ENCODE results near the gene CCDC57. TPM values are rescaled to one million over a fixed set of nuclear protein-coding genes. Genes with fewer than 3 reads are reported as not detected.

CCDC57 gene
- polyA plus RNA-seq, 3 donors, result 17.1 to 43.8 (median 20.1) TPM

Other genes with a start within 250 kb of the CCDC57 start
- 10 to 100 TPM; 25.5 to 31.9 (median 25.6) TPM for gene ASPSCR1, start 235.2 kb downstream of the CCDC57 start, polyA plus RNA-seq
- gene CENPX, start 190.0 kb downstream of the CCDC57 start, polyA plus RNA-seq, result 10 to 100 TPM; 47.7 to 57.0 (median 55.9) TPM
- gene LRRC45, start 189.5 kb downstream of the CCDC57 start, polyA plus RNA-seq, result 10 to 100 TPM in 1 of 3 donors, 1 to 10 TPM in 2; 2.6 to 12.2 (median 3.4) TPM
- 1 to 10 TPM in 1 of 3 donors, not detected in 2; 1.8 TPM for gene RAC3, start 181.2 kb downstream of the CCDC57 start, polyA plus RNA-seq
- 10 to 100 TPM; 88.8 to 93.1 (median 90.3) TPM for gene DCXR, start 175.1 kb downstream of the CCDC57 start, polyA plus RNA-seq
- gene RFNG, start 161.0 kb downstream of the CCDC57 start, polyA plus RNA-seq, result 10 to 100 TPM in 1 of 3 donors, 1 to 10 TPM in 2; 1.5 to 32.4 (median 4.1) TPM
- gene GPS1, start 160.9 kb downstream of the CCDC57 start, polyA plus RNA-seq, result 100 to 1,000 TPM; 101 to 130 (median 110) TPM
- 100 to 1,000 TPM in 1 of 3 donors, 10 to 100 TPM in 2; 23.9 to 175 (median 47.6) TPM for gene DUS1L, start 147.0 kb downstream of the CCDC57 start, polyA plus RNA-seq
- 1 to 10 TPM in 1 of 3 donors, under 1 TPM in 2; 0.08 to 8.4 (median 0.13) TPM for gene FASN, start 114.6 kb downstream of the CCDC57 start, polyA plus RNA-seq
- gene SLC16A3, start 16.2 kb upstream of the CCDC57 start, polyA plus RNA-seq, result 100 to 1,000 TPM in 1 of 3 donors, 10 to 100 TPM in 2; 26.3 to 103 (median 35.3) TPM
- gene CSNK1D, start 60.9 kb upstream of the CCDC57 start, polyA plus RNA-seq, result 100 to 1,000 TPM in 1 of 3 donors, 10 to 100 TPM in 2; 47.0 to 299 (median 60.9) TPM
- 1 to 10 TPM in 1 of 3 donors, under 1 TPM in 2; 0.38 to 3.6 (median 0.42) TPM for gene CD7, start 104.8 kb upstream of the CCDC57 start, polyA plus RNA-seq
- gene SECTM1, start 120.9 kb upstream of the CCDC57 start, polyA plus RNA-seq, result 100 to 1,000 TPM; 136 to 209 (median 188) TPM
- gene TEX19, start 146.4 kb upstream of the CCDC57 start, polyA plus RNA-seq, result not detected
- gene UTS2R, start 158.9 kb upstream of the CCDC57 start, polyA plus RNA-seq, result not detected
- gene HEXD, start 205.5 kb upstream of the CCDC57 start, polyA plus RNA-seq, result 10 to 100 TPM in 2 of 3 donors, 1 to 10 TPM in 1; 8.9 to 61.5 (median 12.7) TPM
- gene OGFOD3, start 205.7 kb upstream of the CCDC57 start, polyA plus RNA-seq, result 10 to 100 TPM; 17.9 to 36.4 (median 25.2) TPM
- 100 to 1,000 TPM; 160 to 225 (median 217) TPM for gene CYBC1, start 237.9 kb upstream of the CCDC57 start, polyA plus RNA-seq
- 100 to 1,000 TPM in 2 of 3 donors, 10 to 100 TPM in 1; 91.2 to 101 (median 100) TPM for gene NARF, start 245.9 kb upstream of the CCDC57 start, polyA plus RNA-seq

Measured in CD14-positive monocyte (primary cell).